HG03108 (cell line): ENCODE results near the gene FRAS1.
"Not testable (repeated sequence)": the region's sequence is repeated elsewhere in the genome, so short reads cannot be mapped to it uniquely, and the experiment has no call there.

Experiments used
- ATAC-seq: cut with Tn5 transposase; IDR thresholded peaks from one replicate; pipeline ENCODE4 v1.9.1; 2021; ENCODE audit warnings: moderate library complexity; ENCODE audit not compliant: unreplicated experiment

Gene FRAS1

GRCh38 chr4:78099058-78099457 lies 41.9 kb downstream of the FRAS1 start:
- ATAC-seq: no peak

- ATAC-seq: no peak
These were observed 42.9 kb downstream of the FRAS1 start for GRCh38 chr4:78100060-78100459.

GRCh38 chr4:78119698-78120097 lies 62.6 kb downstream of the FRAS1 start:
- ATAC-seq: no peak

GRCh38 chr4:78120144-78120880 lies 63.2 kb downstream of the FRAS1 start:
- no peak for ATAC-seq

- no peak for ATAC-seq
These were observed 64.3 kb downstream of the FRAS1 start for GRCh38 chr4:78121338-78121904.

- not testable (repeated sequence) for ATAC-seq
These were observed 68.8 kb downstream of the FRAS1 start for GRCh38 chr4:78125834-78126331.

GRCh38 chr4:78129383-78130108 lies 72.4 kb downstream of the FRAS1 start:
- no peak for ATAC-seq

- ATAC-seq: no peak
These were observed 74.3 kb downstream of the FRAS1 start for GRCh38 chr4:78131403-78131802.

- ATAC-seq: no peak
These were observed 79.3 kb downstream of the FRAS1 start for GRCh38 chr4:78136109-78137081.

- ATAC-seq: no peak
These were observed 80.4 kb downstream of the FRAS1 start for GRCh38 chr4:78137532-78137931.

GRCh38 chr4:78138252-78138651 lies 81.1 kb downstream of the FRAS1 start:
- ATAC-seq: no peak

GRCh38 chr4:78143634-78144033 lies 86.5 kb downstream of the FRAS1 start:
- no peak for ATAC-seq

- no peak for ATAC-seq
These were observed 87.9 kb downstream of the FRAS1 start for GRCh38 chr4:78145008-78145407.

- no peak for ATAC-seq
These were observed 88.5 kb downstream of the FRAS1 start for GRCh38 chr4:78145622-78146021.

GRCh38 chr4:78149751-78150542 lies 92.8 kb downstream of the FRAS1 start:
- ATAC-seq: no peak

- no peak for ATAC-seq
These were observed 93.4 kb downstream of the FRAS1 start for GRCh38 chr4:78150543-78150864.

GRCh38 chr4:78152795-78153194 lies 95.7 kb downstream of the FRAS1 start:
- no peak for ATAC-seq

GRCh38 chr4:78154972-78155590 lies 98.0 kb downstream of the FRAS1 start:
- no peak for ATAC-seq

- no peak for ATAC-seq
These were observed 98.5 kb downstream of the FRAS1 start for GRCh38 chr4:78155616-78156105.
